H1 (cell line): ENCODE data around the gene CRHR1. TPM values are rescaled to one million over a fixed set of nuclear protein-coding genes. Genes with fewer than 3 reads are reported as not detected.

ENCODE experiments used
- CTCF ChIA-PET: fragments of 300-600 bp; sonication (Branson Sonifier 250); formaldehyde crosslinking; loops from one replicate; lab custom pipeline; 2021; ENCODE audit not compliant: partially characterized antibody; lab: Charles Lee
- POLR2A ChIA-PET: fragments of 300-600 bp; sonication (Branson Sonifier 250); formaldehyde crosslinking; loops from one replicate; lab custom pipeline; 2021; ENCODE audit warnings: inconsistent platforms; ENCODE audit not compliant: partially characterized antibody; lab: Charles Lee
- DNase-seq, 2 experiments: peaks; one replicate each; pipeline versions ENCODE4 v3.0.0 to v3.0.0-alpha.2; 2010 to 2022; ENCODE audit warnings: low spot score in 2 of 2, low read depth in 1 of 2, mixed read lengths in 1 of 2
- FAIRE-seq: peaks from 2 replicates; lab custom pipeline; 2011; peaks lifted over from hg19 to GRCh38; lab: Jason Lieb, UNC
- H2AFZ ChIP-seq: 2 replicates; pipeline ENCODE4 v1.8.1; 2012; ENCODE audit warnings: low read length, inconsistent platforms
- H2AK5ac ChIP-seq: 2 replicates; pipeline ENCODE4 v1.6.1; 2013; ENCODE audit warnings: low read depth, low read length
- H2BK120ac ChIP-seq: replicated peaks from 2 replicates; pipeline ENCODE3; 2013; ENCODE audit warnings: low read depth, low read length, inconsistent platforms
- H2BK12ac ChIP-seq: 2 replicates; pipeline ENCODE4 v1.6.1; 2013; ENCODE audit warnings: low read depth, low read length
- H2BK15ac ChIP-seq: 2 replicates; pipeline ENCODE4 v1.6.1; 2013; ENCODE audit warnings: low read length
- H2BK20ac ChIP-seq: 2 replicates; pipeline ENCODE4 v1.6.1; 2013; ENCODE audit warnings: low read length
- H2BK5ac ChIP-seq: 2 replicates; pipeline ENCODE4 v1.6.1; 2013; ENCODE audit warnings: low read depth, low read length
- H3K14ac ChIP-seq: 2 replicates; pipeline ENCODE4 v1.6.1; 2013; ENCODE audit warnings: inconsistent platforms; ENCODE audit not compliant: insufficient read length
- H3K18ac ChIP-seq: 2 replicates; pipeline ENCODE4 v1.6.1; 2013; ENCODE audit warnings: low read length; ENCODE audit errors: extremely low read depth
- H3K23ac ChIP-seq: 2 replicates; pipeline ENCODE4 v1.6.1; 2013; ENCODE audit warnings: inconsistent platforms; ENCODE audit not compliant: insufficient read length
- H3K23me2 ChIP-seq: 2 replicates; pipeline ENCODE4 v1.6.1; 2013; ENCODE audit warnings: low read depth, low read length
- H3K27ac ChIP-seq: 2 replicates; pipeline ENCODE4 v1.6.1; 2011; ENCODE audit warnings: low read depth, low read length, inconsistent platforms
- H3K27me3 ChIP-seq, 4 experiments: replicated peaks in 1 of 4; 1 replicate in 1 of 4; 2 replicates in 3 of 4; pipeline versions ENCODE4 v1.6.1 to v1.8.1; 2011 to 2013; ENCODE audit warnings: low read length in 3 of 4, mild to moderate bottlenecking in 3 of 4, inconsistent platforms in 2 of 4, mixed read lengths in 2 of 4, moderate library complexity in 1 of 4; ENCODE audit not compliant: control insufficient read depth in 3 of 4, insufficient read depth in 3 of 4; ENCODE audit errors: extremely low read depth in 1 of 4
- H3K36me3 ChIP-seq, 4 experiments: 2 replicates each; pipeline versions ENCODE4 v1.6.1 to v1.8.1; 2011 to 2013; ENCODE audit warnings: mild to moderate bottlenecking in 4 of 4, low read length in 3 of 4, moderate library complexity in 2 of 4, control low read depth in 1 of 4, inconsistent platforms in 1 of 4; ENCODE audit not compliant: insufficient read depth in 4 of 4, control insufficient read depth in 2 of 4
- H3K4ac ChIP-seq: replicated peaks from 2 replicates; pipeline ENCODE3; 2013; ENCODE audit warnings: low read length, low read depth, mixed read lengths, inconsistent platforms; ENCODE audit not compliant: insufficient read length
- H3K4me1 ChIP-seq, 4 experiments: replicated peaks in 1 of 4; 1 replicate in 1 of 4; 2 replicates in 3 of 4; pipeline versions ENCODE4 v1.6.1 to v1.8.1; 2011 to 2013; ENCODE audit warnings: low read length in 3 of 4, inconsistent platforms in 2 of 4, mixed read lengths in 1 of 4; ENCODE audit not compliant: insufficient read depth in 4 of 4, control insufficient read depth in 3 of 4
- H3K4me2 ChIP-seq, 2 experiments: 2 replicates each; pipeline versions ENCODE4 v1.6.1 to v1.8.1; 2011 to 2013; ENCODE audit warnings: low read depth in 2 of 2, low read length in 2 of 2, control low read depth in 1 of 2, inconsistent platforms in 1 of 2, mild to moderate bottlenecking in 1 of 2; ENCODE audit not compliant: insufficient read depth in 1 of 2
- H3K4me3 ChIP-seq, 4 experiments: fragments of 200-600, 300-600 bp in 1 of 4; sonication (generic), shearing (Covaris generic), sonication (Bioruptor Twin) in 1 of 4; 2 replicates each; pipeline versions ENCODE4 v1.5.1 to v1.8.1; 2011 to 2016; ENCODE audit warnings: low read length in 4 of 4, low read depth in 3 of 4, control low read depth in 2 of 4, inconsistent platforms in 2 of 4, mild to moderate bottlenecking in 2 of 4, mixed read lengths in 1 of 4, moderate library complexity in 1 of 4; ENCODE audit not compliant: insufficient read depth in 2 of 4; ENCODE audit errors: extremely low read depth in 1 of 4
- H3K56ac ChIP-seq: replicated peaks from 2 replicates; pipeline ENCODE3; 2013; ENCODE audit warnings: low read depth, mild to moderate bottlenecking, mixed read lengths, low read length, inconsistent platforms; ENCODE audit not compliant: insufficient read length
- H3K79me1 ChIP-seq: 2 replicates; pipeline ENCODE4 v1.6.1; 2013; ENCODE audit warnings: low read depth, low read length, control low read depth
- H3K79me2 ChIP-seq, 2 experiments: 2 replicates each; pipeline versions ENCODE4 v1.6.1 to v1.8.1; 2012 to 2013; ENCODE audit warnings: low read length in 2 of 2, mild to moderate bottlenecking in 2 of 2, inconsistent platforms in 1 of 2; ENCODE audit not compliant: insufficient read depth in 2 of 2, control insufficient read depth in 1 of 2
- H3K9ac ChIP-seq, 4 experiments: replicated peaks in 1 of 4; 1 replicate in 1 of 4; 2 replicates in 3 of 4; pipeline versions ENCODE4 v1.6.1 to v1.8.1; 2011 to 2013; ENCODE audit warnings: low read depth in 3 of 4, low read length in 3 of 4, control low read depth in 2 of 4, mild to moderate bottlenecking in 2 of 4, moderate library complexity in 2 of 4, inconsistent platforms in 1 of 4; ENCODE audit errors: extremely low read depth in 1 of 4
- H3K9me3 ChIP-seq, 2 experiments: 2 replicates each; pipeline versions ENCODE4 v1.6.1 to v1.8.1; 2012 to 2013; ENCODE audit warnings: mild to moderate bottlenecking in 2 of 2, moderate library complexity in 2 of 2, control low read depth in 1 of 2, inconsistent platforms in 1 of 2, low read depth in 1 of 2, low read length in 1 of 2, mixed read lengths in 1 of 2; ENCODE audit not compliant: insufficient read depth in 2 of 2
- H4K20me1 ChIP-seq, 2 experiments: replicated peaks in 1 of 2; 2 replicates each; pipeline versions ENCODE3 to v1.8.1; 2011 to 2013; ENCODE audit warnings: inconsistent platforms in 2 of 2, low read length in 2 of 2, mild to moderate bottlenecking in 1 of 2; ENCODE audit not compliant: insufficient read depth in 2 of 2, control insufficient read depth in 1 of 2
- H4K5ac ChIP-seq: 2 replicates; pipeline ENCODE4 v1.6.1; 2013; ENCODE audit warnings: low read length, low read depth, mixed read lengths, inconsistent platforms; ENCODE audit not compliant: insufficient read length
- H4K8ac ChIP-seq: 2 replicates; pipeline ENCODE4 v1.8.0; 2013; ENCODE audit warnings: mild to moderate bottlenecking, moderate library complexity, low read length, inconsistent platforms; ENCODE audit not compliant: insufficient read depth; ENCODE audit errors: extremely low read depth
- H4K91ac ChIP-seq: replicated peaks from 2 replicates; pipeline ENCODE3; 2013; ENCODE audit warnings: low read length, mixed read lengths, inconsistent platforms; ENCODE audit not compliant: insufficient read length
- ASH2L ChIP-seq: fragments of 200-600, 300-600 bp; sonication (generic); IDR thresholded peaks from one replicate; pipeline ENCODE4 v1.7.1; 2017; ENCODE audit warnings: low read length
- BACH1 ChIP-seq: IDR thresholded peaks from 2 replicates; pipeline ENCODE4 v1.6.1; 2012; ENCODE audit warnings: low read length, improper control_type of control experiment
- BCL11A ChIP-seq, 2 experiments: IDR thresholded peaks; one replicate each; pipeline ENCODE4 v1.6.1; 2011; ENCODE audit warnings: low read depth in 2 of 2, low read length in 2 of 2, mild to moderate bottlenecking in 2 of 2
- CHD1 ChIP-seq: IDR thresholded peaks from 2 replicates; pipeline ENCODE4 v1.6.1; 2012; ENCODE audit warnings: low read depth, low read length, improper control_type of control experiment
- FOSL1 ChIP-seq: IDR thresholded peaks from 2 replicates; pipeline ENCODE4 v1.6.1; 2011; ENCODE audit warnings: mild to moderate bottlenecking, low read depth, low read length, moderate library complexity; ENCODE audit not compliant: insufficient read depth
- GTF2F1 ChIP-seq: IDR thresholded peaks from 2 replicates; pipeline ENCODE4 v1.6.1; 2012; ENCODE audit warnings: low read depth, low read length, improper control_type of control experiment, borderline replicate concordance
- KDM5A ChIP-seq: fragments of 200-600 bp; IDR thresholded peaks from 2 replicates; pipeline ENCODE4 v1.7.1; 2012; ENCODE audit warnings: mild to moderate bottlenecking, low read length, inconsistent platforms, mixed read lengths
- MAFK ChIP-seq: IDR thresholded peaks from 2 replicates; pipeline ENCODE4 v1.6.1; 2012; ENCODE audit warnings: low read depth, mild to moderate bottlenecking, improper control_type of control experiment, low read length
- RAD21 ChIP-seq, 2 experiments: IDR thresholded peaks in 1 of 2; conservative IDR thresholded peaks in 1 of 2; 2 replicates each; pipeline ENCODE4 v1.6.1; 2011; ENCODE audit warnings: low read depth in 2 of 2, low read length in 2 of 2, improper control_type of control experiment in 1 of 2, inconsistent platforms in 1 of 2, mild to moderate bottlenecking in 1 of 2, moderate library complexity in 1 of 2
- RFX5 ChIP-seq: IDR thresholded peaks from 2 replicates; pipeline ENCODE4 v1.6.1; 2011; ENCODE audit warnings: low read depth, low read length, improper control_type of control experiment, borderline replicate concordance
- RXRA ChIP-seq: IDR thresholded peaks from 2 replicates; pipeline ENCODE4 v1.6.1; 2011; ENCODE audit warnings: low read depth, mild to moderate bottlenecking, low read length, moderate library complexity; ENCODE audit not compliant: insufficient read depth
- SP4 ChIP-seq: IDR thresholded peaks from 2 replicates; pipeline ENCODE4 v1.6.1; 2012; ENCODE audit warnings: low read length, inconsistent platforms
- SRF ChIP-seq: IDR thresholded peaks from 2 replicates; pipeline ENCODE4 v1.6.1; 2011; ENCODE audit warnings: mild to moderate bottlenecking, low read depth, low read length, moderate library complexity
- WGBS, 2 experiments: shearing (Covaris generic) in 1 of 2; methylation state at CpG; one replicate each; pipeline versions ENCODE4 v1.1.6 to v1.1.7; 2013 to 2015; ENCODE audit warnings: low lambda C conversion rate in 2 of 2, mixed read lengths in 2 of 2, inconsistent platforms in 1 of 2, low coverage in 1 of 2, missing lambda C conversion rate in 1 of 2; ENCODE audit not compliant: insufficient replicate concordance in 2 of 2, insufficient coverage in 1 of 2, insufficient read length in 1 of 2; ENCODE audit errors: extremely low coverage in 1 of 2, missing lambda C conversion rate in 1 of 2; 5-methylcytosine and 5-hydroxymethylcytosine counted together
- polyA plus RNA-seq, 7 experiments: library from polyadenylated mRNA; depleted of rRNA in 3 of 7; stranded (reverse) in 5 of 7; unstranded in 2 of 7; fragments of >200 nt in 5 of 7; fragments of 200-250 nt in 2 of 7; gene quantifications; 1 replicate in 5 of 7; 2 replicates in 1 of 7; 4 replicates in 1 of 7; pipeline versions ENCODE4 v1.2.1 to v1.2.3, GENCODE V29; 2011 to 2013; ENCODE audit warnings: missing spikeins in 2 of 7, mixed read lengths in 2 of 7
- total RNA-seq: library from RNA; stranded (reverse); fragmentation: NEBNext Ultra II Directional; extraction: Animal tissue kit (Norgen Biotek cat#: 25700); gene quantifications from 2 replicates; pipeline ENCODE4 v1.2.1, GENCODE V29; 2021
- TF ChIP-seq, protein P1 (sequence below): IDR thresholded peaks from 2 replicates; pipeline ENCODE4 v1.6.1; 2011; ENCODE audit warnings: low read depth, mild to moderate bottlenecking, low read length; ENCODE audit not compliant: insufficient read depth

The CRHR1 gene
- total and polyA plus RNA-seq, 2 of the 8 experiments (the other 6 are each of a cell fraction or from before 2014, with no cell fraction given) = 0.56 to 1.7 TPM

DNA sequence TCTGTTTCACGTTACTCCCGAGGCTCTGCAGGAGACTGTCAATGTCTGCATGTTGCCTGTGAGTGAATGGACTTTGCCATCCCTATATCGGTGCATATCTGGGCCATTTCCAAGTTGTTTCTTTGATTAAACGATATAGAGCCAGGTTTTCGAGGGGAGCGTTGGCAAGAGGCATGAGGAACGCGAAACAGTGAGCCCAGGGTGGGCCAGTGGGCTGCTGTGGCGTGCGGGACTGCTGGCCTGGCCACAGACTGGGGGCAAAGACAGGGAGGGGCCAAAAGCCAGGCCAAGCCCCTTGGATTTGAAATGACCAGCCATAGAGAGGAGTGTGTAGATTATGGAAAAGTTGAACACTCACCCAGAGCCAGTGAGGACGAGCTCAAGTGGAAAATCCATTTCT is 3.5 kb downstream of the CRHR1 start:
- Histone ChIP-seq H3K56ac (no peak overlapping the region), H3K4me1 (peaks cover 0 to 25% (median 10%) of the 10 kb centered on the region in 4 experiments; a peak in 6 of 7 replicates), H3K4me3 (no peak overlapping the region), H3K4ac (no peak overlapping the region), H3K9me3 (no peaks in the 10 kb centered on the region), H3K18ac (peak overlapping the region; percentile 22; the same call in 1 of the 2 replicates), H3K9ac (no peak overlapping the region), H3K23ac (no peak overlapping the region), H2BK120ac (no peak overlapping the region), H3K14ac (no peak overlapping the region), H4K8ac (no peak overlapping the region), H3K79me1 (no peaks in the 10 kb centered on the region), H2BK15ac (no peak overlapping the region), H3K79me2 (no peaks in the 10 kb centered on the region), H3K4me2 (peak overlapping the region in 1 of 2 experiments; percentile 17; a peak in 1 of 4 replicates), H2AFZ (no peak overlapping the region), H4K91ac (no peak overlapping the region), H2BK12ac (no peak overlapping the region), H2AK5ac (no peak overlapping the region), H2BK20ac (no peak overlapping the region), H3K27ac (no peak overlapping the region), H4K5ac (no peak overlapping the region), H2BK5ac (no peak overlapping the region), H4K20me1 (no peaks in the 10 kb centered on the region), H3K36me3 (no peaks in the 10 kb centered on the region), H3K27me3 (peaks cover 12 to 58% (median 42%) of the 10 kb centered on the region in 4 experiments), H3K23me2 (peaks cover 17% of the 10 kb centered on the region; the same call in 1 of the 2 replicates)
- CTCF ChIA-PET = interaction anchor here (0.8 to 2.5 kb wide), 13 partner anchors 9 to 122 kb away, joined by 3 to 19 read pairs (median 5); no protein-coding TSS in a partner anchor
- FAIRE-seq (no peak), DNase-seq (no peak)
- WGBS, 2 experiments = 79% methylated on average over 11 of the region's 11 CpGs; no CpG with 5 or more reads in 1 of the 2 experiments
- POLR2A ChIA-PET = interaction anchor here (0.7 to 1.2 kb wide), 2 partner anchors 9 to 43 kb away, joined by 3 read pairs; no protein-coding TSS in a partner anchor
- TF ChIP-seq KDM5A (no peak), CHD1 (no peak), BACH1 (no peak), GTF2F1 (no peak), FOSL1 (no peak), SP4 (no peak), MAFK (no peak), ASH2L (no peak), BCL11A (IDR thresholded peaks at IDR 0.05; ENCODE audit: low read depth in 2 of 2, low read length in 2 of 2) (no peak), SRF (no peak), RXRA (no peak), RFX5 (no peak), RAD21 (IDR thresholded peaks at IDR 0.05 in 1 of 2, conservative IDR thresholded peaks at IDR 0.05 in 1 of 2; ENCODE audit: low read depth in 2 of 2, low read length in 2 of 2) (no peak)
- TF ChIP-seq, protein P1, sequence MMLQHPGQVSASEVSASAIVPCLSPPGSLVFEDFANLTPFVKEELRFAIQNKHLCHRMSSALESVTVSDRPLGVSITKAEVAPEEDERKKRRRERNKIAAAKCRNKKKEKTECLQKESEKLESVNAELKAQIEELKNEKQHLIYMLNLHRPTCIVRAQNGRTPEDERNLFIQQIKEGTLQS = no peak
